ENCODE data around the gene RPL39. TPM values are rescaled to one million over a fixed set of nuclear protein-coding genes. Genes with fewer than 3 reads are reported as not detected.
"Not testable (repeated sequence)": the region's sequence is repeated elsewhere in the genome, so short reads cannot be mapped to it uniquely, and the experiment has no call there.

The RPL39 gene
- total RNA-seq, 1 experiment from 2014 or later = 1,551 TPM

- CTCF ChIA-PET; H3K36me3 Mint-ChIP-seq; POLR2A ChIA-PET; H3K27ac Mint-ChIP-seq; H3K9me3 Mint-ChIP-seq; H3K27me3 Mint-ChIP-seq (ENCODE audit: low read depth); H3K4me3 Mint-ChIP-seq; H3K4me1 Mint-ChIP-seq; ATAC-seq; DNase-seq (ENCODE audit: low spot score): not testable (repeated sequence)
These were observed 32.8 kb upstream of the RPL39 start for GRCh38 chrX:119824221-119824620.

DNA sequence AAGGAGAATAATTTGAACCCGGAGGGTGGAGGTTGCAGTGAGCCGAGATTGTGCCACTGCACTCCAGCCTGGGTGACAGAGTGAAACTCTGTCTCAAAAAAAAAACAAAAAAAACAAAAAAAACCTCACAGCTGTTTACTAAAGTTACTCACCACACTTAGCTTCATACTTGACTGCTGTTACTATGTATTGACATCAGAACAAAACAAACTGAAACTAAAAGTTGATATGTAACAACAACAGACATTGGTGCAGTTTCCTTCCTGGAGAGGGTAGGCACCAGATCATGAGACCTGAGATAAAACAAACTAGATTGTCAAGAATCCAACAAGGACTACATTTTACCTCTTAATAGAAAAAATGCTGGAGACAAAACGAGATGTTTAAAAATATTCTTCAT, 30.3 kb upstream of the RPL39 start:
- H3K27ac Mint-ChIP-seq; ATAC-seq; DNase-seq (ENCODE audit: low spot score); H3K4me3 Mint-ChIP-seq; H3K36me3 Mint-ChIP-seq; H3K4me1 Mint-ChIP-seq; H3K27me3 Mint-ChIP-seq (ENCODE audit: low read depth); H3K9me3 Mint-ChIP-seq; POLR2A ChIA-PET: not testable (repeated sequence)
- CTCF ChIA-PET = interaction anchor here (0.7 kb wide), 1 partner anchor 304 kb away, joined by 3 read pairs; no protein-coding TSS in a partner anchor

GRCh38 chrX:119817130-119817690, 25.8 kb upstream of the RPL39 start:
- Mint-ChIP-seq H3K4me3 (no peak overlapping the region), H3K36me3 (no peaks in the 10 kb centered on the region), H3K4me1 (no peaks in the 10 kb centered on the region), H3K27ac (no peak overlapping the region), H3K9me3 (no peaks in the 10 kb centered on the region), H3K27me3 (ENCODE audit: low read depth) (no peaks in the 10 kb centered on the region; the same call in 1 of the 2 replicates)
- CTCF ChIA-PET = no interaction called here
- ATAC-seq (no peak), DNase-seq (ENCODE audit: low spot score) (no peak)
- POLR2A ChIA-PET = no interaction called here
- TF ChIP-seq OVOL2 (CRISPR knock-in tag; IDR thresholded peaks at IDR 0.05; ENCODE audit: borderline replicate concordance) = no peak
- no peak for TF ChIP-seq GRHL2 (CRISPR knock-in tag; IDR thresholded peaks at IDR 0.05; ENCODE audit: insufficient replicate concordance, severe bottlenecking)
- TF ChIP-seq TEAD4 (CRISPR knock-in tag; IDR thresholded peaks at IDR 0.05) = no peak
- TF ChIP-seq, protein P1, sequence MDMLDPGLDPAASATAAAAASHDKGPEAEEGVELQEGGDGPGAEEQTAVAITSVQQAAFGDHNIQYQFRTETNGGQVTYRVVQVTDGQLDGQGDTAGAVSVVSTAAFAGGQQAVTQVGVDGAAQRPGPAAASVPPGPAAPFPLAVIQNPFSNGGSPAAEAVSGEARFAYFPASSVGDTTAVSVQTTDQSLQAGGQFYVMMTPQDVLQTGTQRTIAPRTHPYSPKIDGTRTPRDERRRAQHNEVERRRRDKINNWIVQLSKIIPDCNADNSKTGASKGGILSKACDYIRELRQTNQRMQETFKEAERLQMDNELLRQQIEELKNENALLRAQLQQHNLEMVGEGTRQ (CRISPR knock-in tag; IDR thresholded peaks at IDR 0.05) = no peak
- no peak for TF ChIP-seq IRF2 (CRISPR knock-in tag; IDR thresholded peaks at IDR 0.05; ENCODE audit: borderline replicate concordance, low read depth)
- TF ChIP-seq, protein P2, sequence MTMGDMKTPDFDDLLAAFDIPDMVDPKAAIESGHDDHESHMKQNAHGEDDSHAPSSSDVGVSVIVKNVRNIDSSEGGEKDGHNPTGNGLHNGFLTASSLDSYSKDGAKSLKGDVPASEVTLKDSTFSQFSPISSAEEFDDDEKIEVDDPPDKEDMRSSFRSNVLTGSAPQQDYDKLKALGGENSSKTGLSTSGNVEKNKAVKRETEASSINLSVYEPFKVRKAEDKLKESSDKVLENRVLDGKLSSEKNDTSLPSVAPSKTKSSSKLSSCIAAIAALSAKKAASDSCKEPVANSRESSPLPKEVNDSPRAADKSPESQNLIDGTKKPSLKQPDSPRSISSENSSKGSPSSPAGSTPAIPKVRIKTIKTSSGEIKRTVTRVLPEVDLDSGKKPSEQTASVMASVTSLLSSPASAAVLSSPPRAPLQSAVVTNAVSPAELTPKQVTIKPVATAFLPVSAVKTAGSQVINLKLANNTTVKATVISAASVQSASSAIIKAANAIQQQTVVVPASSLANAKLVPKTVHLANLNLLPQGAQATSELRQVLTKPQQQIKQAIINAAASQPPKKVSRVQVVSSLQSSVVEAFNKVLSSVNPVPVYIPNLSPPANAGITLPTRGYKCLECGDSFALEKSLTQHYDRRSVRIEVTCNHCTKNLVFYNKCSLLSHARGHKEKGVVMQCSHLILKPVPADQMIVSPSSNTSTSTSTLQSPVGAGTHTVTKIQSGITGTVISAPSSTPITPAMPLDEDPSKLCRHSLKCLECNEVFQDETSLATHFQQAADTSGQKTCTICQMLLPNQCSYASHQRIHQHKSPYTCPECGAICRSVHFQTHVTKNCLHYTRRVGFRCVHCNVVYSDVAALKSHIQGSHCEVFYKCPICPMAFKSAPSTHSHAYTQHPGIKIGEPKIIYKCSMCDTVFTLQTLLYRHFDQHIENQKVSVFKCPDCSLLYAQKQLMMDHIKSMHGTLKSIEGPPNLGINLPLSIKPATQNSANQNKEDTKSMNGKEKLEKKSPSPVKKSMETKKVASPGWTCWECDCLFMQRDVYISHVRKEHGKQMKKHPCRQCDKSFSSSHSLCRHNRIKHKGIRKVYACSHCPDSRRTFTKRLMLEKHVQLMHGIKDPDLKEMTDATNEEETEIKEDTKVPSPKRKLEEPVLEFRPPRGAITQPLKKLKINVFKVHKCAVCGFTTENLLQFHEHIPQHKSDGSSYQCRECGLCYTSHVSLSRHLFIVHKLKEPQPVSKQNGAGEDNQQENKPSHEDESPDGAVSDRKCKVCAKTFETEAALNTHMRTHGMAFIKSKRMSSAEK (CRISPR knock-in tag; IDR thresholded peaks at IDR 0.05; ENCODE audit: borderline replicate concordance) = no peak
- no peak for TF ChIP-seq SMAD4 (CRISPR knock-in tag; IDR thresholded peaks at IDR 0.05)
- TF ChIP-seq, protein P3, sequence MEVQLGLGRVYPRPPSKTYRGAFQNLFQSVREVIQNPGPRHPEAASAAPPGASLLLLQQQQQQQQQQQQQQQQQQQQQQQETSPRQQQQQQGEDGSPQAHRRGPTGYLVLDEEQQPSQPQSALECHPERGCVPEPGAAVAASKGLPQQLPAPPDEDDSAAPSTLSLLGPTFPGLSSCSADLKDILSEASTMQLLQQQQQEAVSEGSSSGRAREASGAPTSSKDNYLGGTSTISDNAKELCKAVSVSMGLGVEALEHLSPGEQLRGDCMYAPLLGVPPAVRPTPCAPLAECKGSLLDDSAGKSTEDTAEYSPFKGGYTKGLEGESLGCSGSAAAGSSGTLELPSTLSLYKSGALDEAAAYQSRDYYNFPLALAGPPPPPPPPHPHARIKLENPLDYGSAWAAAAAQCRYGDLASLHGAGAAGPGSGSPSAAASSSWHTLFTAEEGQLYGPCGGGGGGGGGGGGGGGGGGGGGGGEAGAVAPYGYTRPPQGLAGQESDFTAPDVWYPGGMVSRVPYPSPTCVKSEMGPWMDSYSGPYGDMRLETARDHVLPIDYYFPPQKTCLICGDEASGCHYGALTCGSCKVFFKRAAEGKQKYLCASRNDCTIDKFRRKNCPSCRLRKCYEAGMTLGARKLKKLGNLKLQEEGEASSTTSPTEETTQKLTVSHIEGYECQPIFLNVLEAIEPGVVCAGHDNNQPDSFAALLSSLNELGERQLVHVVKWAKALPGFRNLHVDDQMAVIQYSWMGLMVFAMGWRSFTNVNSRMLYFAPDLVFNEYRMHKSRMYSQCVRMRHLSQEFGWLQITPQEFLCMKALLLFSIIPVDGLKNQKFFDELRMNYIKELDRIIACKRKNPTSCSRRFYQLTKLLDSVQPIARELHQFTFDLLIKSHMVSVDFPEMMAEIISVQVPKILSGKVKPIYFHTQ (CRISPR knock-in tag; IDR thresholded peaks at IDR 0.05) = no peak
- TF ChIP-seq MXD4 (CRISPR knock-in tag; IDR thresholded peaks at IDR 0.05; ENCODE audit: borderline replicate concordance) = no peak
- TF ChIP-seq PRRX2 (CRISPR knock-in tag; IDR thresholded peaks at IDR 0.05) = no peak
- TF ChIP-seq ZBTB21 (CRISPR knock-in tag; IDR thresholded peaks at IDR 0.05; ENCODE audit: borderline replicate concordance) = no peak
- TF ChIP-seq ATF6 (CRISPR knock-in tag; IDR thresholded peaks at IDR 0.05) = no peak
- no peak for TF ChIP-seq EMX1 (CRISPR knock-in tag; IDR thresholded peaks at IDR 0.05)
- TF ChIP-seq, protein P4, sequence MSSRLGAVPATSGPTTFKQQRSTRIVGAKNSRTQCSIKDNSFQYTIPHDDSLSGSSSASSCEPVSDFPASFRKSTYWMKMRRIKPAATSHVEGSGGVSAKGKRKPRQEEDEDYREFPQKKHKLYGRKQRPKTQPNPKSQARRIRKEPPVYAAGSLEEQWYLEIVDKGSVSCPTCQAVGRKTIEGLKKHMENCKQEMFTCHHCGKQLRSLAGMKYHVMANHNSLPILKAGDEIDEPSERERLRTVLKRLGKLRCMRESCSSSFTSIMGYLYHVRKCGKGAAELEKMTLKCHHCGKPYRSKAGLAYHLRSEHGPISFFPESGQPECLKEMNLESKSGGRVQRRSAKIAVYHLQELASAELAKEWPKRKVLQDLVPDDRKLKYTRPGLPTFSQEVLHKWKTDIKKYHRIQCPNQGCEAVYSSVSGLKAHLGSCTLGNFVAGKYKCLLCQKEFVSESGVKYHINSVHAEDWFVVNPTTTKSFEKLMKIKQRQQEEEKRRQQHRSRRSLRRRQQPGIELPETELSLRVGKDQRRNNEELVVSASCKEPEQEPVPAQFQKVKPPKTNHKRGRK (CRISPR knock-in tag; IDR thresholded peaks at IDR 0.05; ENCODE audit: borderline replicate concordance) = no peak
- no peak for TF ChIP-seq HMGXB4 (CRISPR knock-in tag; IDR thresholded peaks at IDR 0.05)
